Activated T-cell treated with anti-CD3 and anti-CD28 coated beads for 1 hour (primary cell): ENCODE measurements around the gene IGF2BP1.
"Not testable (repeated sequence)": the region's sequence is repeated elsewhere in the genome, so short reads cannot be mapped to it uniquely, and the experiment has no call there.

Experiments used
- DNase-seq: peaks from one replicate; pipeline ENCODE4 v3.0.0-alpha.2; 2020; ENCODE audit warnings: low read depth

IGF2BP1 gene

GRCh38 chr17:48995974-48996721, 1.0 kb upstream of the IGF2BP1 start:
- no peak for DNase-seq

DNA sequence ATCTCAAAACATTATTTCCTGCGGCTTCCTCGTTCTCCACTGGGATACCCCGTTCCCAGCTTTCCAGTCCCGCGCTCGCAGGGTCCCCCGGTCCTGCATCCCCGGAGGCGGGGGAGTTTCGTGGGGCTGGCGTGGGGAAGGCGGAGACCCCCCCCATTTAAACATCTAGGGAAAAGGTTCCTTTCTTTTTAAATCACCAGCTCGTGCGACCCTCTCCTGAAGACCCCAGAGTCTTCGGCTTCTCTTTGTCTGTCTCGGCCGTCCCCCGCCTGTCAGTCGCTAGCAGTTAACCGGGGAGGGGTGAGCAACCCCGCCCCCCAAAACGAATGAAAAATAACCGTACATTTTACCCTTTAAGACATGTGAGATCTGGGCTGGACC, 473 bp upstream of the IGF2BP1 start:
- no peak for DNase-seq

GRCh38 chr17:48997827-48998586, 822 bp downstream of the IGF2BP1 start:
- no peak for DNase-seq

GRCh38 chr17:48998587-48999440, 1.6 kb downstream of the IGF2BP1 start:
- DNase-seq: no peak

- DNase-seq: no peak
Measured at GRCh38 chr17:49000943-49001342, 3.8 kb downstream of the IGF2BP1 start.

DNA sequence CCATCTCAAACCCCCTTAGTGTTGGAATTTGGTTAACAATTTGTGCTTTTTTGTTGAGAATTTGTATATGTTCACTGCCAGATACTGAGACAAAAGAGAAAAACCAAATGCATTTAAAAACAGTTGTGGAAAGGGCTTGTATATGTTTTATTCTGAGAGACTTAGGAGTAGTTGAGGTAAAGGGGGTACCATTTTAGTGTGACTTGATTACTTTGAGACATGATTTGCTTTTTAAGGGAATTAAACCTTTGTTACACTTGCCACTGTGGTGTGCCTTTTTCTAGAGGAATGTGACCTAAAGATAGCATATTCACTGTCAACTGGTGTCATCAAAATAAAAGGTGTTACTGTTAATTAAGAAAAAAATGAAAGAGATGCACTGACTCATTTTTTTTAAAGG, 4.5 kb downstream of the IGF2BP1 start:
- no peak for DNase-seq

DNA sequence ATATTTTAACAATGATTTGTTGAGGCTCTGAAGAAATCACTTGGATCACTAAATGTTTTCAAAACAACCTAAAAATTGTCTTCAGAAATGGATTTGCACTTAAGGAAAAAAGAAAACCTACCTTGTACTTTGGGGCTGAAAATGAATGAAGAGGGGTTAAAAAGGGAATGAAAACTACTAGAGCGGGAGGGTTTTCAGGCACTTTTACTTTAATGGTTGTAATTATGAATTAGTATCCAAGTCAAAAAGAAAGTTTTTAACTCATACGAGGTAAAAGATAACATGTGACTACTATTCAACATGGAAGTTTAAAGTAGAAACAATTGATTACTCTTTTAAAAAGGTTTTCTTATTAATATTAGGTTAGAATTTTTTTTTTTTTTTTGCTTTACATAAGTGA, 5.1 kb downstream of the IGF2BP1 start:
- DNase-seq: no peak

GRCh38 chr17:49002766-49003165, 5.6 kb downstream of the IGF2BP1 start:
- DNase-seq: no peak

DNA sequence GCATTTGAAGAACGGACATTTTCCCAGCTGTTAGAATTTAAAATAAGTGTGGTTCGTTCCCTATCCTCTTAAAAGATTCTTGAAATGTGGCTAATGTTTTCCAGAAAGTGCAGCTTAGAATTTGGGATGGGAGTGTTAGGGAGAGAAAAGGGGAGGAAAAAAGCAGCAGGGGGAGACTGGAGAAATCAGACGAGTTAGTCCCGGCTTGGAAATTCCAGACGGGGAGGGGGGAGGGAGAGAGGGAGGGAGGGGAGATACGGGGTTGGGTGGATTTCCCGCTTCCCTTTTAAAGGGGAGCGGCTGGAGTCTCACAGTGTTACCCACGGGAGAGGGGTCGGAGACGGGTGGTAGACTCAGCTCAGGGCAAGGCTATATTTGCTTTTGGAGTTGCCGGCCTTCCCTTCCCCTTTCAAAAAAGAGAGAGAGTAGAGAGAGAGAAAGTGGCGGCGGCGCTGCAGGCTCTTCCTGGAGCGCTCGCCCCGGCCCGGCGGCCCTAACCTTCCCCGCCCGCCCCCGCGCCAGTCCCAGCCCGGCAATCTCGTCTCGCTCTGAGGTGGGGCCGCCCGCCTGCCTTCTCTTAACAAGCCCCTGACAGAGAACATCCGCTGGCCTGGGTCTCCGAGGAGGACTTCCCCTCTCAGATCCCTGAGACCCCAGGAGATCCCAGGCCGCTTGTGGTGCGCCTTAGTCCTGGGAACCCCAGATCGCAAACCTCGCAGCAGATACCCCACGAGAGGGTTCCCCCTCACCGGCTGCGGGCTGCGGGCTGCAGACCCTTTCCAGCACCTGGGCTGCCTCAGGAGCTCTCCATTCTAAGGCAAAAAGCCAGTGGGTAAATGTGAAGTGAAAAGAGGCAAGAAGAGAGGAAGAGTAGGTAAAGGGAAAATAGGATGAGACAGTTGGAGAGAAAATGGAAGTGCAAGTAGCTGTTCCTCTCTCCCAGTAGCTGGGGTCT, 6.6 kb downstream of the IGF2BP1 start:
- DNase-seq: no peak

DNA sequence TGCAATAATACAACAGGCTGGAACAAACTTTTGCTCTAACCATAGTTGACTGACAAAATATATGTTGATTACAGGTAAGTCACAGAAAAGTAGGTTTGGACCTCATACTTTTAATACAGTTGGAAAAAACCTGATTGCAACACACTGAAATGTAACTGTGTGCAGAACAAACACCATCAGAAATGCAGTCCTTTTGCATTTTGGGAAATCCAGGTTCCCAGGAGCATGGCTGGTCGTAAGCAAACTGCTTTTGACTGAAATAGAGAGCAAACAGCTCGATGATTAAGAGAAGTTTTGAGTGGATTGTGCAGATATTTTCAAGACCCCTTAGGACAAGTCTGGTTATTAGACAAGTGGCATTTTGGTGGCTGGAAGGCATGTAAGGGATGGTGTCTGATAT, 8.0 kb downstream of the IGF2BP1 start:
- DNase-seq: no peak

DNA sequence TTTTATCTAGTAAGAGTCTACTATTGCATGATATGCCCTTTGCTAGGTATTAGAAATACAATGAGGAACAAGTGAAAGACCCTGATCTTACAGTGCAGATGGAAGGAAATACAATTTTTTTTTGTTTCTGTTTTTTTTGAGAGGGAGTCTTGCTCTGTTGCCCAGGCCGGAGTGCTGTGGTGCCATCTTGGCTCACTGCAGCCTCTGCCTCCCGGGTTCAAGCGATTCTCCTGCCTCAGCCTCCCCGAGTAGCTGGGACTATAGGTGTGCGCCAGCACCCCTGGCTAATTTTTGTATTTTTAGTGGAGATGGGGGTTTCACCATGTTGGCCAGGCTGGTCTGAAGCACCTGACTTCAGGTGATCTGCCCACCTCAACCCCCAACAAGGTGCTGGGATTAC, 11.7 kb downstream of the IGF2BP1 start:
- DNase-seq: not testable (repeated sequence)

DNA sequence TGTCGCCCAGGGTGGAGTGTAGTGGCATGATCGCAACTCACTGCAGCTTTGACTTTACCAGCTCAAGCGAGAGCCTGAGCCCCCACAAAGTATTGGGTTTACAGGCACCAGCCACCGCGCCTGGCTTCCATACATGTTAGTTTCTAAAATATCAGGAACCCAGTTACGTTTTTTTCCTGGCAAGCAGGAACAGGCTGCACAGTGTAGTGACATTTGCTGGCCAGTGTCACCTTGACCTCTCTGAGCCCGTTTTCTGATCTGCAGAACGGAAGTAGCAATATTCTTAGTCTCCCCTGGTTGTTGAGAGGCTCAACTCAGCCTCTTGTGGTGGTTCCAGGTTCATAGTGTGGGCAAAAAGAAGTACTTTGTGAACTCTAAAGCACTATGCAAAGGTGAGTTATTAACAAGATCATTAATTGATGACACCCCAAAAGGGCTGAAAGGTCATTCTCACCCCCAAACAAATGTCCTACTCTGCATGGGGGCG, 15.6 kb downstream of the IGF2BP1 start:
- DNase-seq: no peak

GRCh38 chr17:49013311-49014213, 16.4 kb downstream of the IGF2BP1 start:
- no peak for DNase-seq

DNA sequence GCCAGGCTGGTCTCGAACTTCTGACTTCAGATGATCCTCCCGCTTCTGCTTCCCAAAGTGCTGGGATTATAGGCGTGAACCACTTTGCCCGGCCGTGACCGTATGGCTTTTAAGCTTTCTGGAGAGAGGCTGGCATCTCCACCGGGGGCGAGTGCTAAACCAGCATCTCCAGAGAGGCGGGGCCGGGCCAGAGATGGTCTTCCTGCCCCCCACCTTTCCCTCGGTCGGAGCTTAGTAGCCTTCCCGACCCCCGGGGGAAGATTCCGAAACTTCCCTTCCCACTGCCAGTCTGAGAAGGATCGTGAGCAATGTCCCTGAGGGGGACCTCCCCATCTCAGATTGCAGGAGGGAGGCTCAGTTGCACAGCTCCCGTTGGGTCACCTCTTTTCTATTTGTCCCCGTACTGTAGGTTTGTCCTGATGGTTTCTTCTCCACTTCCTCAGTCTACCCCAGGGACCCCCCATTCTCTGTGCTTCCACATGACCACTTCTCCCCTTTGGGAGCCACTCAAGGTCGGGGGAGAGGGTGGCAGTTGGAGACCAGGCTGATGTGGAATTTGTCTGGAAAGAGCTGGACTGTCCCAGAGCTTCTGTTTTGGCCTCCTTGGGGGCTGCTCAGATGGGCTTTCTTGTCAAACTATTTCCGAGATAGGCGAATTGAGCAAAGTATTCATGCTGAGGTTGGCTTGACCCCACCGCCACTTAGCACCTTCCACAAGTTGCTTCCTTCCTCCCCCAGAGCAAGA, 18.2 kb downstream of the IGF2BP1 start:
- DNase-seq: no peak

DNA sequence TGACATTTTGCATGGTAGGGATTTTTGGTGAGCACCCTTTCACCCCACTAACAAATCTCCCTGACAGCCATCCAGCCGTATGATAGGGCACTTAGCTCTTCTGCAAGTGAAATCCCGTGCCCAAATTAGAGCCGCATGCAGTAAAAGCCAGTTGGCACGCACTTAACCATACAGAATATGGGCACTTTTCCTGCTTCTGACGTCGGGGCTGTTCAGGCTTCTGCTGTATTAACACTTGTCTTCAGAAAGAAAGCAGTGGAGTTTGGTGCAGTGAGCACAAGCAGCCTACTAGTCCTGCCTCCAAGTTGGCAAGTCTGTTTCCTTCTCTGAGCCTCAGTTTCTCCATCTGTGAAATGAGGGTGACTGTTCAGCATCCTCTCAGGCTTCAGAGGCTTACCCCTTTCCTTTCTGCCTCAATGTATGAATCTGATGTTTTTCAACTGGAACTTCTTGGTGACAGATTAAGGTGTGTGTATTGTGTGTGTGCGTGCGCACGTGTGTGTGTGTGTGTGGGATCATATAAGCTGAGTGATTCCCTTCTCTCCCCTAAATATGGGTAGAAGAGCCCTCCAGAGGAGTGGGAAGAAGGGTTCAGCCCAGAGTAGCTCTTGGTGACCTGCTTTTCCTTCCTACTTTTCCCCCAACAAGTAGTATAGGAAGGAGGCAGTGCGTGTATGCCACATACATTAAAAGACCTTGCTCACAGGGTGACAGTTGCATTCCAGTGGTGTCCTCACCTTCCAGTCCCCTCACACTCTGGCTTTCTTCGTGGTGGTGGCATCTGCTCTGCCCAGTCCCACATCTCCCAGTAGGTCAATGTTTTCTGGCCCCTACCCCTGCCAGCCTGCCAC, 19.0 kb downstream of the IGF2BP1 start:
- no peak for DNase-seq

DNA sequence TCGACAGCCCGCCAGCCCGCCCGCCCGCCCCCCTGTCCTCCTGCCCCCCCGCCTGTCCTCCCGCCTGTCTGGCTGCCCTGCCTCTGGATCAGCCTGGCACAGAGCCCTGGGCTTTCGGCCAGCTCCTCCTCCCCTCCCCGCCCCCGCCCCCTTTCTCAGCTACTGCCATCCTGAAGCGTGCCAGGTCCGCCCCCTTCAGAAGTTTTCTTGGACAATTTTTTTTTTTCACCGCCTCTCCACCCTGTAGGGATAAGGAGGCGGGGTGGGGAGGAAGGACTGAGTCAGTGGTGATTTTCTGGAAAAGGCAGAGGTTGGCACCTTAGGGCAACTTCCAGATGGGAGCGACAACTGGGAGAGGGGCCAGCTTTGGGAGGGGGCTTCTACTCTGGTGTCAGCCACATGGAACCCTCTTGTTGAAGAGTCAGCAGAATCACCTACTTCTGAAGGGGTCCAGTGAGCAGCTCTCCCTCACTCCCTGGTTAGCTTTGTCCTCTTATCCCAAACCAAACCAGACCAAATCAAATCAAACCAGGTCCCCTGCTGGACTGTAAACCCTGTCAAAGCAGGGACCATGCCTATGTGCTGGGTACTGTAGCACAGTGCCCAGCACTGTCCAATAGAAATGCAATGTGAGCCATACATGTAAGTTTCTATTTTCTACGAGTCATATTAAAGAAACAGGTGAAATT, 19.7 kb downstream of the IGF2BP1 start:
- DNase-seq: no peak

GRCh38 chr17:49018116-49018612, 21.0 kb downstream of the IGF2BP1 start:
- DNase-seq: no peak

GRCh38 chr17:49018748-49019147, 21.6 kb downstream of the IGF2BP1 start:
- DNase-seq: no peak
